Measurements from ENCODE around the gene ZNF575.

The ZNF575 gene

GRCh38 chr19:43525836-43526771, 6.9 kb upstream of the ZNF575 start:
- TF ChIP-seq CTCF (IDR thresholded peaks at IDR 0.05; ENCODE audit: low read depth, low read length), result no peak
- no peak for DNase-seq (ENCODE audit: extremely low read depth, low read depth)

- no peak for DNase-seq (ENCODE audit: extremely low read depth, low read depth)
- no peak for TF ChIP-seq CTCF (IDR thresholded peaks at IDR 0.05; ENCODE audit: low read depth, low read length)
Observed at GRCh38 chr19:43526884-43527859, 5.8 kb upstream of the ZNF575 start, which contains the start of gene ETHE1. Gene ETHE1 (minus strand): TSS chr19:43527201. CDS start chr19:43527177, 24 bp downstream.

GRCh38 chr19:43527860-43528622, 4.9 kb upstream of the ZNF575 start:
- TF ChIP-seq CTCF (IDR thresholded peaks at IDR 0.05; ENCODE audit: low read depth, low read length), result no peak
- no peak for DNase-seq (ENCODE audit: extremely low read depth, low read depth)

- no peak for TF ChIP-seq CTCF (IDR thresholded peaks at IDR 0.05; ENCODE audit: low read depth, low read length)
- no peak for DNase-seq (ENCODE audit: extremely low read depth, low read depth)
Observed at GRCh38 chr19:43532571-43532961, 422 bp upstream of the ZNF575 start.

GRCh38 chr19:43533546-43534304, 737 bp downstream of the ZNF575 start:
- TF ChIP-seq CTCF (IDR thresholded peaks at IDR 0.05; ENCODE audit: low read depth, low read length), result no peak
- peak; percentile 99 for DNase-seq (ENCODE audit: extremely low read depth, low read depth)

GRCh38 chr19:43534305-43534815, 1.4 kb downstream of the ZNF575 start:
- DNase-seq (ENCODE audit: extremely low read depth, low read depth), result no peak
- no peak for TF ChIP-seq CTCF (IDR thresholded peaks at IDR 0.05; ENCODE audit: low read depth, low read length)
